GM18951 (cell line): ENCODE results near the gene UROD.
"Not testable (repeated sequence)": the region's sequence is repeated elsewhere in the genome, so short reads cannot be mapped to it uniquely, and the experiment has no call there.

Source experiments
- POLR2A ChIP-seq: IDR thresholded peaks from 4 replicates; pipeline ENCODE4 v1.6.1; 2011; ENCODE audit warnings: mild to moderate bottlenecking; ENCODE audit not compliant: insufficient read length, insufficient read depth; ENCODE audit errors: extremely low read depth
- in situ Hi-C: fragments of 300-500 bp; cut with MboI; formaldehyde crosslinking; loops from one replicate; pipeline ENCODE4 v1.12.0; 2022; ENCODE audit warnings: low sequenced_read_pairs, mixed read lengths, inconsistent platforms; ENCODE audit not compliant: unreplicated experiment

UROD gene

GRCh38 chr1:45033356-45033755 lies 21.3 kb downstream of the UROD start:
- in situ Hi-C loops, result no loop called here
- no peak for TF ChIP-seq POLR2A

- TF ChIP-seq POLR2A, result no peak
- in situ Hi-C loops, result no loop called here
Observed at GRCh38 chr1:45035631-45036301, 23.7 kb downstream of the UROD start.

- in situ Hi-C loops, result no loop called here
- no peak for TF ChIP-seq POLR2A
Observed at GRCh38 chr1:45037456-45037855, 25.4 kb downstream of the UROD start.

GRCh38 chr1:45038240-45038639 lies 26.2 kb downstream of the UROD start:
- in situ Hi-C loops, result no loop called here
- TF ChIP-seq POLR2A, result no peak

GRCh38 chr1:45038661-45039364 lies 26.8 kb downstream of the UROD start:
- in situ Hi-C loops, result no loop called here
- no peak for TF ChIP-seq POLR2A

GRCh38 chr1:45040297-45040696 lies 28.2 kb downstream of the UROD start:
- in situ Hi-C loops, result no loop called here
- TF ChIP-seq POLR2A, result no peak

GRCh38 chr1:45043094-45043493 lies 31.0 kb downstream of the UROD start:
- in situ Hi-C loops, result no loop called here
- TF ChIP-seq POLR2A, result no peak

- in situ Hi-C loops, result no loop called here
- TF ChIP-seq POLR2A, result no peak
Observed at GRCh38 chr1:45044916-45045315, 32.9 kb downstream of the UROD start.

GRCh38 chr1:45047032-45047431 lies 35.0 kb downstream of the UROD start:
- in situ Hi-C loops, result no loop called here
- TF ChIP-seq POLR2A, result no peak

GRCh38 chr1:45051005-45051772 lies 39.1 kb downstream of the UROD start:
- TF ChIP-seq POLR2A, result no peak
- in situ Hi-C loops, result no loop called here

- in situ Hi-C loops, result no loop called here
- no peak for TF ChIP-seq POLR2A
Observed at GRCh38 chr1:45057542-45057941, 45.5 kb downstream of the UROD start.

- in situ Hi-C loops, result no loop called here
Observed at GRCh38 chr1:45059829-45060228, 47.8 kb downstream of the UROD start.

GRCh38 chr1:45062463-45062862 lies 50.4 kb downstream of the UROD start:
- in situ Hi-C loops, result not testable (repeated sequence)

More at GRCh38 chr1:45059829-45060228, 47.8 kb downstream of the UROD start:
- no peak for TF ChIP-seq POLR2A

- no peak for TF ChIP-seq POLR2A
- in situ Hi-C loops, result no loop called here
Observed at GRCh38 chr1:45065083-45065482, 53.0 kb downstream of the UROD start.
